DMS153 treated with DMSO at 0.1 percent for 48 hours (cell line): ENCODE data around the gene ZFHX3.
A peak's percentile ranks its signal among the peaks of the same experiment; 100 is the strongest.

Experiments
- DNase-seq: peaks from one replicate; lab custom pipeline; 2025; ENCODE audit not compliant: unreplicated experiment; lab: John Stamatoyannopoulos, UW

ZFHX3 gene

GRCh38 chr16:72936408-72936807, 111.5 kb downstream of the ZFHX3 start:
- no peak for DNase-seq

GRCh38 chr16:72935896-72936295, 112.0 kb downstream of the ZFHX3 start:
- no peak for DNase-seq

GRCh38 chr16:72934636-72935403, 113.1 kb downstream of the ZFHX3 start:
- DNase-seq, result no peak

GRCh38 chr16:72932677-72933335, 115.1 kb downstream of the ZFHX3 start:
- DNase-seq, result no peak

GRCh38 chr16:72932050-72932449, 115.9 kb downstream of the ZFHX3 start:
- no peak for DNase-seq

- DNase-seq, result peak; percentile 28
Measured at GRCh38 chr16:72930396-72930795, 117.5 kb downstream of the ZFHX3 start.

GRCh38 chr16:72928090-72928981, 119.6 kb downstream of the ZFHX3 start:
- no peak for DNase-seq

GRCh38 chr16:72927199-72928089, 120.5 kb downstream of the ZFHX3 start:
- DNase-seq, result peak; percentile 88

GRCh38 chr16:72926177-72927070, 121.5 kb downstream of the ZFHX3 start:
- DNase-seq, result no peak

GRCh38 chr16:72925631-72925979, 122.3 kb downstream of the ZFHX3 start:
- no peak for DNase-seq

GRCh38 chr16:72924927-72925630, 122.8 kb downstream of the ZFHX3 start:
- peak; percentile 22 for DNase-seq

- DNase-seq, result no peak
Measured at GRCh38 chr16:72924537-72924926, 123.4 kb downstream of the ZFHX3 start.

GRCh38 chr16:72923757-72924156, 124.2 kb downstream of the ZFHX3 start:
- no peak for DNase-seq

- DNase-seq, result no peak
Measured at GRCh38 chr16:72922714-72923113, 125.2 kb downstream of the ZFHX3 start.

- DNase-seq, result no peak
Measured at GRCh38 chr16:72921620-72922019, 126.3 kb downstream of the ZFHX3 start.

- DNase-seq, result no peak
Measured at GRCh38 chr16:72921106-72921505, 126.8 kb downstream of the ZFHX3 start.

- no peak for DNase-seq
Measured at GRCh38 chr16:72917051-72917450, 130.9 kb downstream of the ZFHX3 start.

GRCh38 chr16:72915331-72915730, 132.6 kb downstream of the ZFHX3 start:
- DNase-seq, result no peak

GRCh38 chr16:72913551-72913950, 134.4 kb downstream of the ZFHX3 start:
- DNase-seq, result no peak
